AG08396 (cell line): ENCODE results near the gene B3GAT2.

Experiments used
- DNase-seq: peaks from one replicate; pipeline ENCODE4 v3.0.0; 2012; ENCODE audit warnings: low spot score, mixed read lengths

The B3GAT2 gene

GRCh38 chr6:70900047-70900446, 56.8 kb downstream of the B3GAT2 start:
- DNase-seq = no peak

GRCh38 chr6:70894001-70894400, 62.9 kb downstream of the B3GAT2 start:
- DNase-seq = no peak

DNA sequence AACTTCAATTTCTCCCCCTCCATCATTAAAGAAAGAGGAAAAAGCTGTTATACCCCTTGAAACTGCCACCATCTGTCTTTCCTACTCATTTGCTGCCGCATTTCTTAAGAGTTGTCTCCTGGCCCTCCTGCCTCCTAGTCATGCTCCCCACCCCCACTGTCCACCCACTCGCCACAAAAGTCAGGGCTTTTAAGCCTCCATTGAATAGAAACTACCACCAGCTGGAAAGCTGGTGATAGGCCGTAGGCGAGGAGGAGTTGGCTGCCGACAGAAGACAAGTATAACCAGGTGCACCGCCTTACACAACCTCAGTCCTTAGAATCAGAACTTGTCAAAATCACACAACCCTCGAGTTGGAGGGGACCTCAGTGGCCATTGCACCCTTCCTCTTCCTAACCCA, 67.6 kb downstream of the B3GAT2 start:
- DNase-seq = no peak

- DNase-seq = no peak
Observed at GRCh38 chr6:70886661-70887060, 70.2 kb downstream of the B3GAT2 start.

DNA sequence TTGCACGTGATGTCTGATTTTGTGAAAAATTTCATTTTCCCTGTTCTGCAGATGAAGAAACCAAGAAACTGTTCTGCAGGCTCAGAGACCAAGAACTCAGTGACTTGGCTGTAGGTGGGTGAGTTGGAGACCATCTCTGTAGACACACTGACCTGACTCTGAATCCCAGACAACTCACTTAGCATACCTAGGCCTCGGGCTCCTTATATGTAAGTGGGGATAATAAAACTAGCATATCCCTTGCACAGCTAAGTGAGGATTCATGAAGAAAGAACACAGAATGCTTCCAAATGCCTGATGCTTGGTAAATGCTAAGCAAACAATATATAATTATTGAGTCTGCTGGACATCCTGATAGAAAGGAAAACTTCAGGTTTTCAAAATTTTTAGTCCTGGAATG, 70.8 kb downstream of the B3GAT2 start:
- DNase-seq = no peak

- peak; percentile 85 for DNase-seq
Observed at GRCh38 chr6:70884074-70884983, 72.5 kb downstream of the B3GAT2 start.

GRCh38 chr6:70879496-70879895, 77.4 kb downstream of the B3GAT2 start:
- no peak for DNase-seq

GRCh38 chr6:70874181-70874913, 82.5 kb downstream of the B3GAT2 start:
- DNase-seq = no peak

DNA sequence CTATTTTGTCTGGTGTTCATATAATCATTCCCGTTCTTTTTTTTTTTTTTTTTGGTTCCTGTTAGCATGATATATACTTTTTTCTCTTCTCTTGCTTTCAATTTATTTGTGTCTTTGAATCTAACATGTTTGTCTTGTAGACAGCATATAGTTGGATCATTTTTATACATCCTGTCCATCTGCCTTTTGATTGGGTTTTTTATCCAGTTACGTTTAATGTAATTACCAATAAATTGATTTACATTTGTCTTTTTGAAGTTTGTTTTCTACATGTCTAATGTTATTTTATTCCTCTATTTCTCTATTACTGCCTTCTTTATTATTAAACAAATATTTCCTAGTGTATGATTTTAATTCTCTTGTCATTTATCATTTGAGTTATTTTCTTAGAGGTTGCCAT, 84.4 kb downstream of the B3GAT2 start:
- DNase-seq = no peak

DNA sequence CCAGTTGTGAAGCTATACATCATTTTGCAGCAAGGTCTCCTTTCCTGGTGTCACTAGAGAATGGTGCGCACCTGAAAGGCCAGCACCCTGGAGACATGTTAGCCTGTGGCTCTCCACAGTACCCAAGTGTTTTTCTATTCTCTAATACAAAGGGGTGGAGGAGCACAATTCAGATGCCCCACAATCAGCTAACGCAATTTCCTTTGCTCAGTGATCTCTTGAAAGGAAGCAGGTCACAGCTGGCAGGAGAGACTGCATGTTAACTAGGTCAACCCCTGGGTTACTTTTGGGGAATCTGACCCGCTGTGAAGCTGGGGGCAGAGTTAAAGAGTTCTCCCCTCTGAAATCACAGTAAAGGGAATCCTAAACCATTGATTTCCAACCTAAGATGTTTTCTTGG, 92.5 kb downstream of the B3GAT2 start:
- no peak for DNase-seq

GRCh38 chr6:70863343-70863742, 93.5 kb downstream of the B3GAT2 start:
- no peak for DNase-seq

DNA sequence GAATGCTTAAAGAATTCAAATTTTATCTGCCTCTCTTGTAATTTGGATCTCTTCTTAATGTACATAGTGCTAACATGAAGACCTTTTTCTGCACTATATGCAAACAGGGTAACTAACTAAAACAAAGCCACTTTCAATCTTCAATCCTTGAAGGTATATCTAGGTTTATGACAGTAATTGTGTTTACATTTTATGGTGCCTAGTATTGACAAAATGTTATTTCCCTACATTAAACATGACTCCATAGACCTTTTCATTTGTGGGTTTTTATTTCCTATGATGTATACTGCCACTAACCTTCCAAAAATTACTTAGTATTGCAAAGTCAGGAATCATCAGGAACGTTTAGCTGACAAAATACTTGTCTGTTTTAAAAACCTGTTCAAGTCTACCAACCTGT, 95.9 kb downstream of the B3GAT2 start:
- no peak for DNase-seq

DNA sequence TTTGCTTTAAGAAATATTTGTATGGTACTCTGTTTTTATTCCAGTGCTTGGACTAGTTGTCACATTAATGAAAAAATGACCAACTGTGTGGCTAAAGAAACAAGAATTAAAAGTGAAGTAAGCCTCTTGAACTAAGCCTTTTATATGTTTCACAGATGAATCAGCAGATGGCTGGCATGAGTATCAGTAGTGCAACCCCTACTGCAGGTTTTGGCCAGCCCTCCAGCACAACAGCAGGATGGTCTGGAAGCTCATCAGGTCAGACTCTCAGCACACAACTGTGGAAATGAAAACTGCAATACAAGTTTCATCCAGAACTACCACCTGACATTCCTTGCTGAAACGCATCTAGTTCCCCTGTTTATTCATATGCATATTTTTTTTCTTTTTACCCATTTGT, 96.8 kb downstream of the B3GAT2 start:
- DNase-seq = no peak

- no peak for DNase-seq
Observed at GRCh38 chr6:70857387-70858077, 99.3 kb downstream of the B3GAT2 start.

DNA sequence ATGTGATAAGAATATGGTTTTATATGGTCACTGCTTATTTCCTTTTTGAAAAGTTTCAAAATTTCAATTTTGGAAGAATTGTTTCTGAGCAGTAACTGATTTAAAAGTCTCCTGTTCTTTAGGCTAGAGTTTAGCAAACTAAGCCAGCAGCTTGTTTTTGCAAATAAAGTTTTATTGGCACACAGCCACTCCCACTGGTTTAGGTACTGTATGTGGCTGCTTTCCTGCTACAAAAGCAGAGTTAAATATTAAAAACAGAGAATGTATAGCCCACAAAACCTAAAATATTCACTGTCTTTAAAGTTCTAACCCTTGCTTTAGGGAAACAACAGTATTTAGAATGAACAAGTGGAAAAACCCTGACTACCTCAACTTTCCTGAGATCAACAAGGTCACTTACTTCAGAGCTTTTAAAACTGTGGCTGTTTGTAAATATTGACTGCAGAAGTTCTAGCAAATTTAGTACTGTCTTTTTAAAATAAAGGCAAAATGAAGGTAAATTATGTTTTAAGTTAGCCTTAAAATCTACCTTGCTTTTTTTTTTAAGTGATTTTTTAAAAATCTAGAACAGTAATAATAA, 104.1 kb downstream of the B3GAT2 start:
- DNase-seq = no peak

DNA sequence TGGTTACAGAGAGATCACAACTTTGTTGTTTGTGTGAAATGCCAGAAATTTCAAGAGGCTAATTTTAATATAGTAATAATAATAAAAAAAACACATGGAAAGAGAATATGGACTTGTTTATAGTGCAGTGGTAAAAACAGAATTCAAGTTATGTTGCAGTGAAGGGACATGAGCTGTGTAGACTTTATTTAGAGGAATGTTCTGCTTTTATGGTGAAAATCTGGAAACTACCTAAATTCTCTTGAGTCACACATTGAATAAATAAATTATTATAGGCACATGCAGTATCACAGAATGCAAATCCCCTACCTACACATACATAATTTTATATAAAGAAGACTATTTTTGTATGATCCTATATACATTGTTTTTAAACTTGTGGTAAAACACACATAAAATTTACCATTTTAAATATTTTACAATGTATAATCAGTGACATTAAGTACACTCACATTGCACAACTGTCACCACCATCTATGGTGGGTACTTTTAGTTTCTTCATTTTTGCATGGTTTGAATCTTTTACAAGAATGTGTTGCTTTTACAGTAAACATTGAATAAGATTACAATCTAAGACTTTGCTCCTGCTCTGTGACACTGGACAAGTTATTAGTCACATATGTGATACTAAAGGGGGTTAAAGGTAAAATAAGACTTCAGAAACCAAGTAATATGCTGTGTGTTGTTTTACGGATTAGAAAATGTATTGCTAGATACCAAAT, 107.4 kb downstream of the B3GAT2 start:
- no peak for DNase-seq

GRCh38 chr6:70847106-70848084, 109.5 kb downstream of the B3GAT2 start:
- DNase-seq = no peak

DNA sequence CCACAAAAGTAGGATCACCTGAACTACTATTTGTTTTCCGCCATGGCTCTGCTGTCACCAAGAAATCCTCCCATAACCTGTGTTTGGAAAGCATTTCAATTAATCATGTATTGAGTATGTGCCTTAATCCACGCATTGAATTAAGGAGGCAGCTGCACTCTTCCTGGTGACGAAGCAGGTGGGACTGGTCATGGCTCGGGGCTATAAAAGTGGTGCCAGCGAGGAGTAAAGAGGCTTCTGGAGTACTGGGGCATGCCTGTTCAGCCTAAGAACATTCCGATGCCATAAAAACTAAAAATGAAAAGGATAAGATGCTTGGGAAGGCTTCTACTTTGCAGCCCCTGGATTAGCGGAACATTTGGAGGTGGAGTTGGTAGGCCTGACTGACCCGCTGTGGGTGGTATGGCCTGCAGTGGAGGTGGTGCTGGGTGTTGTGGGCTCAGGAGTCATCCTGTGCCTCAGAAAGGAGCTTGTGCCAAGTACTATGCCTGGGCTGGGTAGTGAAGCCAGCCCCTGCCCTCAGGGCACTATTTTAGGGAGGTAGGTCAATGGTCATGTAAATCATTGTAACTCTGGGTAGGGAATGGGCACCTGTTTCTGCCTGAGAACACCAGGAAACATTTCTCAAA, 110.5 kb downstream of the B3GAT2 start:
- no peak for DNase-seq

- no peak for DNase-seq
Observed at GRCh38 chr6:70844301-70844700, 112.6 kb downstream of the B3GAT2 start.

DNA sequence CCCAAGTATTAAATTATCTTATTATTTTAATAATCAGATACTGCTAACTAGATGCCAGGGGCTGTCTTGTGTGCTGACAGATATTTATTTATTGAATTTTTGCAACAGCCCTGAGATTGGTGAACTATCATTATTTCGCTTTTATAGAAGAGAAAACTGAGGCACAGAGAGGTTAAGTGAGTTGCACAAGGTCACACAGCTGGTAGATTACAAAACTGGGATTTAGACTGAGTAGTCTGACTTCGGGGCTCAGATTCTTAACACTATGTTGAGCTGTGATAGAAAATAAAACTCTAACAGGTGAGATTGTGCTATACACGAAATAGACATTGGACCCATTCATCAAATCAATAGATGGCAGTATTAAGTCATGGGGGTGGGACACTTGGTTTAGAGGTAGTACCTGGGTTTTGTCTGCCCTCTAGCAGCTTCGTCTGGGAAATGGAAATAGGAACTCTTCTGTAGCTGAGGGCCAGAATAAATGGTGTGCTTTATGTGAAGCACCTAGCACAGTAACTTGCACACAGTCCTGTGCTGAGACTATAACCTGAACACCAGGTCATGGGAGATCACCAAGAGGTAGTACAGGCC, 113.4 kb downstream of the B3GAT2 start:
- DNase-seq = no peak
